Thymus (tissue), 11 donors: Measurements from ENCODE around the gene ATP6V1B1. TPM values are rescaled to one million over a fixed set of nuclear protein-coding genes. Genes with fewer than 3 reads are reported as not detected.

Experiments used
- DNase-seq, 9 donors: peaks; one replicate each; pipeline ENCODE4 v3.0.0-alpha.2; 2013; ENCODE audit warnings: low spot score in 9 of 9, low read depth in 6 of 9, missing footprints in 1 of 9
- H3K27ac ChIP-seq, 2 donors: one replicate each; pipeline ENCODE4 v1.5.1; 2013; ENCODE audit warnings: control low read depth in 1 of 2, low read depth in 1 of 2, low read length in 1 of 2, mild to moderate bottlenecking in 1 of 2, moderate library complexity in 1 of 2
- H3K27me3 ChIP-seq, 2 donors: one replicate each; pipeline ENCODE4 v1.5.1; 2013; ENCODE audit warnings: low read length in 1 of 2; ENCODE audit not compliant: control insufficient read depth in 2 of 2, insufficient read depth in 1 of 2
- H3K36me3 ChIP-seq, 2 donors: one replicate each; pipeline ENCODE4 v1.5.1; 2013; ENCODE audit warnings: low read length in 1 of 2, mild to moderate bottlenecking in 1 of 2, moderate library complexity in 1 of 2; ENCODE audit not compliant: control insufficient read depth in 2 of 2, insufficient read depth in 2 of 2
- H3K4me1 ChIP-seq, 2 donors: one replicate each; pipeline ENCODE4 v1.5.1; 2013; ENCODE audit warnings: low read length in 2 of 2; ENCODE audit not compliant: control insufficient read depth in 2 of 2, insufficient read depth in 2 of 2
- H3K4me3 ChIP-seq, 2 donors: one replicate each; pipeline ENCODE4 v1.5.1; 2013; ENCODE audit warnings: low read length in 2 of 2, control low read depth in 1 of 2, mild to moderate bottlenecking in 1 of 2
- H3K9me3 ChIP-seq, 2 donors: one replicate each; pipeline ENCODE4 v1.5.1; 2013; ENCODE audit warnings: low read length in 1 of 2, mild to moderate bottlenecking in 1 of 2; ENCODE audit not compliant: control insufficient read depth in 2 of 2, insufficient read depth in 1 of 2
- WGBS: extraction: QIAGEN DNeasy Blood & Tissue Kit; methylation state at CpG from one replicate; pipeline ENCODE4 v1.1.7; 2013; 5-methylcytosine and 5-hydroxymethylcytosine counted together
- polyA plus RNA-seq: library from polyadenylated mRNA; stranded (reverse); fragments of 200-250 nt; gene quantifications from one replicate; pipeline ENCODE4 v1.2.3, GENCODE V29; 2013
- total RNA-seq: library from RNA; stranded (reverse); fragments of 120-200 nt; gene quantifications from one replicate; pipeline ENCODE4 v1.2.4, GENCODE V29; 2013
- donor health status: healthy.

The ATP6V1B1 gene
- total and polyA plus RNA-seq, 2 donors = 0.19 to 1.4 TPM

- Histone ChIP-seq H3K4me1 (peaks cover 0 to 5% of the 10 kb centered on the region in 2 donors), H3K9me3 (no peaks in the 10 kb centered on the region), H3K27me3 (peaks cover 9 to 70% of the 10 kb centered on the region in 2 donors), H3K4me3 (no peak overlapping the region), H3K27ac (no peak overlapping the region), H3K36me3 (no peaks in the 10 kb centered on the region)
- 13% methylated on average over 27 of the region's 27 CpGs for whole genome bisulfite sequencing
- peak; percentile 14 to 78 (median 55) for DNase-seq
Measured at GRCh38 chr2:70948337-70949003, 12.8 kb downstream of the ATP6V1B1 start.

GRCh38 chr2:70949086-70949485, 13.4 kb downstream of the ATP6V1B1 start:
- WGBS = 91% methylated on average over 11 of the region's 11 CpGs
- no peak overlapping the region for H3K27ac ChIP-seq
- H3K27me3 ChIP-seq = peaks cover 9 to 64% of the 10 kb centered on the region in 2 donors
- H3K4me1 ChIP-seq = peaks cover 0 to 5% of the 10 kb centered on the region in 2 donors
- DNase-seq = no peak
- no peak overlapping the region for H3K4me3 ChIP-seq
- H3K36me3 ChIP-seq = no peaks in the 10 kb centered on the region
- H3K9me3 ChIP-seq = no peaks in the 10 kb centered on the region

- Histone ChIP-seq H3K27ac (no peak overlapping the region), H3K36me3 (no peaks in the 10 kb centered on the region), H3K4me3 (no peak overlapping the region), H3K9me3 (no peaks in the 10 kb centered on the region), H3K27me3 (peaks cover 0 to 30% of the 10 kb centered on the region in 2 donors), H3K4me1 (peaks cover 0 to 4% of the 10 kb centered on the region in 2 donors)
- WGBS = 88% methylated on average over 7 of the region's 7 CpGs
- no peak for DNase-seq
Measured at GRCh38 chr2:70954886-70955285, 19.2 kb downstream of the ATP6V1B1 start.

GRCh38 chr2:70956141-70956540, 20.4 kb downstream of the ATP6V1B1 start:
- Histone ChIP-seq H3K9me3 (no peaks in the 10 kb centered on the region), H3K27ac (no peak overlapping the region), H3K27me3 (peaks cover 0 to 26% of the 10 kb centered on the region in 2 donors), H3K36me3 (no peaks in the 10 kb centered on the region), H3K4me3 (no peak overlapping the region), H3K4me1 (peaks cover 0 to 4% of the 10 kb centered on the region in 2 donors)
- DNase-seq = no peak
- WGBS = 94% methylated on average over 2 of the region's 2 CpGs

- peaks cover 0 to 4% of the 10 kb centered on the region in 2 donors for H3K4me1 ChIP-seq
- no peaks in the 10 kb centered on the region for H3K9me3 ChIP-seq
- H3K4me3 ChIP-seq = no peak overlapping the region
- DNase-seq = no peak
- WGBS = 95% methylated on average over 6 of the region's 6 CpGs
- no peak overlapping the region for H3K27ac ChIP-seq
- peaks cover 0 to 31% of the 10 kb centered on the region in 2 donors for H3K27me3 ChIP-seq
- no peaks in the 10 kb centered on the region for H3K36me3 ChIP-seq
Measured at GRCh38 chr2:70957798-70958197, 22.1 kb downstream of the ATP6V1B1 start.

- H3K36me3 ChIP-seq = no peaks in the 10 kb centered on the region
- no peak overlapping the region for H3K4me3 ChIP-seq
- H3K27me3 ChIP-seq = peaks cover 0 to 39% of the 10 kb centered on the region in 2 donors
- 98% methylated on average over 6 of the region's 6 CpGs for WGBS
- no peaks in the 10 kb centered on the region for H3K9me3 ChIP-seq
- no peak for DNase-seq
- no peak overlapping the region for H3K27ac ChIP-seq
- H3K4me1 ChIP-seq = peaks cover 0 to 4% of the 10 kb centered on the region in 2 donors
Measured at GRCh38 chr2:70958759-70959158, 23.1 kb downstream of the ATP6V1B1 start.

GRCh38 chr2:70959271-70959761, 23.6 kb downstream of the ATP6V1B1 start:
- Histone ChIP-seq H3K9me3 (no peaks in the 10 kb centered on the region), H3K27me3 (peaks cover 0 to 45% of the 10 kb centered on the region in 2 donors), H3K4me1 (peaks cover 0 to 4% of the 10 kb centered on the region in 2 donors), H3K36me3 (no peaks in the 10 kb centered on the region), H3K27ac (no peak overlapping the region), H3K4me3 (no peak overlapping the region)
- DNase-seq = no peak
- 96% methylated on average over 9 of the region's 9 CpGs for WGBS

- H3K27ac ChIP-seq = no peak overlapping the region
- peaks cover 0 to 3% of the 10 kb centered on the region in 2 donors for H3K9me3 ChIP-seq
- peaks cover 7 to 10% of the 10 kb centered on the region in 2 donors for H3K4me1 ChIP-seq
- no peak for DNase-seq
- H3K36me3 ChIP-seq = no peaks in the 10 kb centered on the region
- H3K4me3 ChIP-seq = no peak overlapping the region
- peaks cover 3 to 47% of the 10 kb centered on the region in 2 donors for H3K27me3 ChIP-seq
- 93% methylated on average over 17 of the region's 17 CpGs for WGBS
Measured at GRCh38 chr2:70959851-70960832, 24.4 kb downstream of the ATP6V1B1 start.
